HG03460 (cell line): ENCODE measurements around the gene CCR5.

Source experiments
- ATAC-seq: cut with Tn5 transposase; IDR thresholded peaks from one replicate; pipeline ENCODE4 v1.9.1; 2021; ENCODE audit not compliant: unreplicated experiment

The CCR5 gene

GRCh38 chr3:46406443-46406787, 35.7 kb downstream of the CCR5 start:
- ATAC-seq = no peak

GRCh38 chr3:46406788-46407611, 36.3 kb downstream of the CCR5 start, which contains the start of the genes CCR5AS and CCRL2:
CCR5AS (minus strand) TSS chr3:46407066.
CCRL2 (plus strand) TSS chr3:46407259; CDS start chr3:46408080, 821 bp downstream.
- ATAC-seq = no peak

GRCh38 chr3:46407970-46408369, 37.2 kb downstream of the CCR5 start:
- ATAC-seq = no peak

DNA sequence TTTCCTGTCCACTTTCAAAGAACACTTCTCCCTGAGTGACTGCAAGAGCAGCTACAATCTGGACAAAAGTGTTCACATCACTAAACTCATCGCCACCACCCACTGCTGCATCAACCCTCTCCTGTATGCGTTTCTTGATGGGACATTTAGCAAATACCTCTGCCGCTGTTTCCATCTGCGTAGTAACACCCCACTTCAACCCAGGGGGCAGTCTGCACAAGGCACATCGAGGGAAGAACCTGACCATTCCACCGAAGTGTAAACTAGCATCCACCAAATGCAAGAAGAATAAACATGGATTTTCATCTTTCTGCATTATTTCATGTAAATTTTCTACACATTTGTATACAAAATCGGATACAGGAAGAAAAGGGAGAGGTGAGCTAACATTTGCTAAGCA, 38.1 kb downstream of the CCR5 start:
- ATAC-seq = no peak

GRCh38 chr3:46409739-46410489, 39.2 kb downstream of the CCR5 start:
- ATAC-seq = no peak

GRCh38 chr3:46410669-46411068, 39.9 kb downstream of the CCR5 start:
- no peak for ATAC-seq

DNA sequence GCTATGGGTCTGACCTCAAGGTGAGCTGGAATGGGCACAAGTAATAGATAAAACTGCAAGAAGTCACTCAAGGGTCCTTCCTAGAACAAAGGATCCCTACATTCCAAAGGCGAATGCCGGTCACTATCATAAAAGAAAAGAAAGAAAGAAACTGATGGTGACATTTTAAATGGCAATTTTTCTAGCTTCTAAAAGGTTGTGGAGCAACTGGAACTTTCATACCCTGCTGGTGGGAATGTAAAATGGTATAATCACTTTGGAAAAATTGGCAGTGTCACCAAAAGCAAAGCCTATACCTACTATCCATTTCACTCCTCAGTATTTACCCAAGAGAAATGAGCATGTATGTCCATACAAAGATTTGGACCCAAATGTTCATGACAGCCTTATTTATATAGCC, 40.5 kb downstream of the CCR5 start:
- no peak for ATAC-seq

DNA sequence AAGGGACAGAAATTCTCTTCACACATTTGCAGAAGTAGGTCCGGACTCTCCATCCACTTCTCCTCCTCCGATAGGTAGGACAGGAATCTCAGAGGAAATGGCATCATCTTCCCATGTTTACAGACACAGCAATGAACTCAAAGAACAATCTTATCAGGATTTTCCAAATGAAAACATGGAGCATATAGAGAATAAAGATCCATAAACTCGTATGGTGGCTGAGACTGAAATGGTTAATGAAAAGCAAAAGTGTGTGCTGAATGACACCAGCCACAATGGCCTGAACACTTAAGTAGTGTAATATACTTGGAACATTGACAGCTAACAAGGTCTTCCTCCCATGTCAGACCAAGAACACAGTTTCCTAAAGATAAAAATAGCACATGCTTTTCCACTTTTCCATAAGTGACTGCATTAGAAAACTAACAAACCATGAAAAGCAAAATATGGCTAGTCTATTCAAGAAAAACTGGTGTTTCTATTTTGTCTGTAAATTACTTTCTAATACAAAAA, 42.1 kb downstream of the CCR5 start:
- no peak for ATAC-seq

GRCh38 chr3:46413951-46414350, 43.2 kb downstream of the CCR5 start:
- no peak for ATAC-seq

GRCh38 chr3:46414739-46415138, 44.0 kb downstream of the CCR5 start:
- no peak for ATAC-seq

GRCh38 chr3:46416125-46416810, 45.5 kb downstream of the CCR5 start:
- ATAC-seq = no peak

DNA sequence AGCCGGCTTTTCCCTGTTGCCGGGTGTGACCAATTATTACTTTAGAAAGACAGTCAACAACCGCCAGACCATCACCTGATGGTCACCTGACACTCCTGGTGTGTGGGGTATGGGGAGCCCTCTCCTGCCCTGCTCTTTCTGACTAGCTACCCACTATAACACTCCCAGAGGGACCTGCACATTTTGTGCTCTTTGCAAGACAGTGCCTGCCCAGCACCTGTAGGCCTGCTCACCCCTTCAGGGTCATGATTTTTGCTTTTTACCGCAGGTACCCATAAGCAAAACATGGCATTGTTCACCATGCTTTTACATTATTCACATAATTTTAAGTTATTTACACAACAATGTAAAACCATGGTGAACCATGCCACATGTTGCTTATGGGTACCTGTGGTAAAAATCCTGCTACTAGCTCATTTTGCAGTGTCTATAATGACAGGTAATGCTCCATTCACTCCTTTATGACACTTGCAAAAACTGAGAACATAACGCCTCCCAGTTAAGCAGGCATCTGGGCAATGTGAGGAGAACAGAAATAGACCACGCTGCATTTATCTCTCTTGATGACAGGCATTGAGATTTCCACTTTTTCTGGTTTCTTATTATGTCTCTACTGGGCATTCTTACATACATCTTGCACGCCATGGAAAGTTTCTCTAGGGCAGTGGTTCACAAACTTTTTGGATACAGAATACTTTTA, 46.2 kb downstream of the CCR5 start:
- ATAC-seq = no peak

DNA sequence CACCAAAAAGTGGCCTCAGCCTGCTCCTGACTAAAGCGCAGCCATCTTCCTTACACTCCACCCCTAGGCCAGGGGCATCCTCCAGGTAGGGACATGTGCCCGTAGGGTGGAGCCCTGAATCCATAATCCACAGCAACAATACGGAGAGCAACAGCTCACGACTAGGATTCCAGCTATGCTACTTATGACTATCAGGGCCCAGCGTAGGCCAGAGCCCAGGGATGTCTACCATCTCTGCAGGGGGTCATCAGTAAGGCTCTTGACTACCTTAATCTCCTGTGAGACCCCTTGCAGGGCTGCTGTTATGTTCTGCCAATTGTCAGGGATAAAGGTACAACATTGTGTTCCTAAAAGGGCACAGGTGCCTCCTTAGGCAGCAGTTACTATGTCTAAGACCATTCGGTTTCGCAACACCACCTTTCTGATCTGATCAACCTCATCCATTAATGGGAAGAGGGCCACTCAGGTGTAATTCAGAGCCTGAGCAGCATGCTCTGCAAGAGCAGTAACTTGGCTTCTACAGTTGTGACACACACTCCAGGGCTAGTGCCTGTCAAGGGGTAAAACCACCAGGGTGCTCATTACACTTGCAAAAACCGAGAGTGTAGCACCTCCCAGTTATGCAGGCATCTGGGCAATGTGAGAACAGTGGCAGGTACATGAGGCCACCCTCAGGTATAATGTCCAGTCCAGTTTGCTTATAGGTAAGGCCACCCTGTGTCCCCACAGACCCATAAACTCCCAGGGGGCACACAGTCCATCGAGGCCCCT, 47.3 kb downstream of the CCR5 start:
- no peak for ATAC-seq

- no peak for ATAC-seq
These were observed 49.1 kb downstream of the CCR5 start for GRCh38 chr3:46419816-46420215.

GRCh38 chr3:46420931-46421330, 50.2 kb downstream of the CCR5 start:
- ATAC-seq = no peak

DNA sequence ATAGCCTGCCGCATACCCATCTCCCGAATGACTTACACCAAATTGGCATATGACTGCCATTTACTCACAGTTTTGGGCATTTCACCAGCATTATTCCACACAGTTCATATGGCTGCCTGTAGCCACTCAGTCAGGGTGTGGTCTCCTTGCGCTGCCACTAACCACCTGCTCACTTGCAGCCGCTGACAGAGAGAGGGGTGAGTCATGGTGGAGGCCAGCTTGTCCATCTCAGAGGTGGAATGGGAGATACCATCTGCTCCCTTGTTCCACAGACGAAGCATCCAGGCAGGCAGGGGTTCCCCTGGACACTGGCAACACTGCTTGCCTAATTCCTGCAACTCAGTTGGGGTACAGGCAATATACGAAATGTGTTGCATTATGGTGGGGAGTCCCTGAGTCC, 51.9 kb downstream of the CCR5 start:
- ATAC-seq = no peak

DNA sequence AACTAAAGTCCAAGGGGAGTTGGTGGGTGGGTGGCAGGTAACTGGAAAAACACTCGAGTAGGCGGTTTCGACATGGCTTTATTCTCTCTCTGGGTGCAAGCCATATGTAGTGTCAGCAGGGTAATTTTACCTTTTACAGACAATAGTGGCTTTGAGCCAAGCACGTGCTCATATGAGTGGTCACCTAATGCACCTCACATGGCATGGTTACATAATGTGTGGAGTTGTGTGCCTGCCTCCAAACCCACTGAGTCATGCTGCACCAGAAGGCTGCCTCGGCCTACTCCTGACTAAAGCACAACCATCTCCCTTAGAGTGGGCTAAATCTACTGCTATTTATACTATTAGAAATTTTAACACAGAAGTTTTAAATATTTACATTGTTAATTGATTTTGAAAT, 52.8 kb downstream of the CCR5 start:
- no peak for ATAC-seq
